Raji (cell line): ENCODE data around the gene CNPY4.

ENCODE experiments used
- POLR2A ChIP-seq: IDR thresholded peaks from 2 replicates; pipeline ENCODE4 v1.6.1; 2011; ENCODE audit warnings: low read depth, low read length, control low read depth; ENCODE audit not compliant: insufficient read depth

Gene CNPY4

GRCh38 chr7:100101016-100101862, 18.2 kb upstream of the CNPY4 start, which contains the start of the genes AP4M1 and MCM7:
TSS of gene AP4M1 (plus strand) at chr7:100101643. CDS start at chr7:100101715, 72 bp downstream.
TSS of gene MCM7 (minus strand) at chr7:100101397. CDS start at chr7:100101294, 103 bp downstream.
- TF ChIP-seq POLR2A, result peak; percentile 84

GRCh38 chr7:100102950-100103840, 16.2 kb upstream of the CNPY4 start:
- TF ChIP-seq POLR2A, result no peak

- no peak for TF ChIP-seq POLR2A
These were observed 13.9 kb upstream of the CNPY4 start for GRCh38 chr7:100105534-100105933.

- TF ChIP-seq POLR2A, result no peak
These were observed 12.8 kb upstream of the CNPY4 start for GRCh38 chr7:100106633-100107032.

GRCh38 chr7:100107125-100107737, 12.2 kb upstream of the CNPY4 start:
- TF ChIP-seq POLR2A, result no peak

GRCh38 chr7:100107890-100108289, 11.5 kb upstream of the CNPY4 start:
- no peak for TF ChIP-seq POLR2A

- no peak for TF ChIP-seq POLR2A
These were observed 9.8 kb upstream of the CNPY4 start for GRCh38 chr7:100109521-100110163.

- TF ChIP-seq POLR2A, result no peak
These were observed 8.3 kb upstream of the CNPY4 start for GRCh38 chr7:100111156-100111555.

- TF ChIP-seq POLR2A, result no peak
These were observed 7.5 kb upstream of the CNPY4 start for GRCh38 chr7:100111914-100112313.

GRCh38 chr7:100115026-100115425, 4.4 kb upstream of the CNPY4 start:
- TF ChIP-seq POLR2A, result no peak

- no peak for TF ChIP-seq POLR2A
These were observed 904 bp upstream of the CNPY4 start for GRCh38 chr7:100118388-100119071.

- TF ChIP-seq POLR2A, result no peak
These were observed 717 bp downstream of the CNPY4 start for GRCh38 chr7:100119970-100120732.

GRCh38 chr7:100120733-100121036, 1.3 kb downstream of the CNPY4 start:
- no peak for TF ChIP-seq POLR2A

GRCh38 chr7:100122067-100122466, 2.6 kb downstream of the CNPY4 start:
- TF ChIP-seq POLR2A, result no peak
